Measurements from ENCODE around the gene PKD2. TPM values are rescaled to one million over a fixed set of nuclear protein-coding genes. Genes with fewer than 3 reads are reported as not detected.

PKD2 gene
- total RNA-seq, 1 experiment from 2014 or later: 38.4 TPM

DNA sequence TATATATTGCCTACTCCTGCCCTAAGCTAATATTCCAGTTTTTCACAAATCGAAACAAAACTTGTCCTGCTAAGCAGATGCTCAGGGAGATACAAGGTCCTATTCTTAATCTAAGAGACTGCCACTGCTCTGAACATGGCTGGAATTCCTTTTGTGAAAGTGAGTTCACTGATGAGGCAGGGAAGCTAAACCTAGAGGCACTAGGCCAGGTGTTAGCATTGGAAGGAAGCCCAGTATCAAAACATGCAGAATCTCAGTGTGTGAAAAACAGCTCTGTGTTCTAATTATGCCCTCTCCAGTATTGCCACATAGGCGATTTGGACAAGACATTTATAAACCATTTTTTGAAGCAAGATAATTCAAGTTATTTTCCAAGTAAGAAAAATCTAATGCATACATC is 103.4 kb downstream of the PKD2 start:
- Histone ChIP-seq H3K79me1 (ENCODE audit: insufficient read depth, low read depth, low read length, poor library complexity, severe bottlenecking) (no peaks in the 10 kb centered on the region), H2AK5ac (ENCODE audit: insufficient read length, low read length) (no peak overlapping the region), H3K9me3 (ENCODE audit: control insufficient read depth, low read depth, low read length) (no peaks in the 10 kb centered on the region), H3K14ac (ENCODE audit: insufficient read depth, low read length) (no peak overlapping the region), H3K4me2 (ENCODE audit: insufficient read depth, insufficient read length, low read length) (no peak overlapping the region), H2BK15ac (ENCODE audit: low read depth, low read length) (no peak overlapping the region), H3K27me3 (ENCODE audit: insufficient read depth, low read length) (no peaks in the 10 kb centered on the region), H4K20me1 (ENCODE audit: control insufficient read depth, insufficient read depth, insufficient read length) (no peaks in the 10 kb centered on the region), H4K8ac (replicated peaks; ENCODE audit: insufficient read length, low read depth, low read length) (no peak overlapping the region), H3K4ac (ENCODE audit: low read depth, low read length) (no peak overlapping the region), H4K5ac (ENCODE audit: insufficient read length, low read depth, low read length) (no peak overlapping the region), H2BK12ac (ENCODE audit: insufficient read length, low read depth, low read length) (no peak overlapping the region), H3K4me1 (ENCODE audit: insufficient read depth, low read length) (no peaks in the 10 kb centered on the region), H3K18ac (ENCODE audit: insufficient read length, low read depth, low read length) (no peak overlapping the region), H4K91ac (ENCODE audit: insufficient read length, low read depth, low read length) (no peak overlapping the region), H2BK5ac (ENCODE audit: insufficient read length, low read length) (no peak overlapping the region), H3K23ac (ENCODE audit: insufficient read length, low read depth, low read length) (no peak overlapping the region), H2AFZ (ENCODE audit: low read length) (no peak overlapping the region), H3K79me2 (ENCODE audit: insufficient read depth, low read length) (no peaks in the 10 kb centered on the region), H2BK20ac (ENCODE audit: low read depth, low read length, poor library complexity, severe bottlenecking) (no peak overlapping the region), H3K56ac (ENCODE audit: insufficient read length, low read depth, low read length) (no peak overlapping the region), H3K23me2 (ENCODE audit: insufficient read length, low read depth, low read length, poor library complexity, severe bottlenecking) (no peaks in the 10 kb centered on the region), H3K9ac (ENCODE audit: extremely low read depth, insufficient read length, low read length) (no peak overlapping the region), H3K27ac (ENCODE audit: insufficient read length, low read depth, low read length) (no peak overlapping the region), H2BK120ac (ENCODE audit: low read depth, low read length, poor library complexity, severe bottlenecking) (no peak overlapping the region), H3T11ph (ENCODE audit: low read length) (no peak overlapping the region)
- no peaks in the 10 kb centered on the region for H3K36me3 Mint-ChIP-seq (ENCODE audit: insufficient read depth in 1 of 3, low read depth in 3 of 3)
- no peak overlapping the region for H3K27ac Mint-ChIP-seq
- H3K27me3 Mint-ChIP-seq (ENCODE audit: low read depth): no peaks in the 10 kb centered on the region
- TF ChIP-seq, protein P1, sequence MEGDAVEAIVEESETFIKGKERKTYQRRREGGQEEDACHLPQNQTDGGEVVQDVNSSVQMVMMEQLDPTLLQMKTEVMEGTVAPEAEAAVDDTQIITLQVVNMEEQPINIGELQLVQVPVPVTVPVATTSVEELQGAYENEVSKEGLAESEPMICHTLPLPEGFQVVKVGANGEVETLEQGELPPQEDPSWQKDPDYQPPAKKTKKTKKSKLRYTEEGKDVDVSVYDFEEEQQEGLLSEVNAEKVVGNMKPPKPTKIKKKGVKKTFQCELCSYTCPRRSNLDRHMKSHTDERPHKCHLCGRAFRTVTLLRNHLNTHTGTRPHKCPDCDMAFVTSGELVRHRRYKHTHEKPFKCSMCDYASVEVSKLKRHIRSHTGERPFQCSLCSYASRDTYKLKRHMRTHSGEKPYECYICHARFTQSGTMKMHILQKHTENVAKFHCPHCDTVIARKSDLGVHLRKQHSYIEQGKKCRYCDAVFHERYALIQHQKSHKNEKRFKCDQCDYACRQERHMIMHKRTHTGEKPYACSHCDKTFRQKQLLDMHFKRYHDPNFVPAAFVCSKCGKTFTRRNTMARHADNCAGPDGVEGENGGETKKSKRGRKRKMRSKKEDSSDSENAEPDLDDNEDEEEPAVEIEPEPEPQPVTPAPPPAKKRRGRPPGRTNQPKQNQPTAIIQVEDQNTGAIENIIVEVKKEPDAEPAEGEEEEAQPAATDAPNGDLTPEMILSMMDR (conservative IDR thresholded peaks at IDR 0.05): no peak
- no peaks in the 10 kb centered on the region for H3K9me3 Mint-ChIP-seq
- H3K4me1 Mint-ChIP-seq: 0 out of 4 replicates have a peak, but pooled peaks cover 0 to 5% of the 10 kb centered on the region in 2 experiments
- no CpG with 5 or more reads among the region's 2 CpGs for WGBS (ENCODE audit: extremely low coverage, insufficient read length, low lambda C conversion rate)
- H3K4me3 Mint-ChIP-seq: no peak overlapping the region
- DNase-seq: no peak
